ENCODE results near the gene EPB41L4A.

DNA sequence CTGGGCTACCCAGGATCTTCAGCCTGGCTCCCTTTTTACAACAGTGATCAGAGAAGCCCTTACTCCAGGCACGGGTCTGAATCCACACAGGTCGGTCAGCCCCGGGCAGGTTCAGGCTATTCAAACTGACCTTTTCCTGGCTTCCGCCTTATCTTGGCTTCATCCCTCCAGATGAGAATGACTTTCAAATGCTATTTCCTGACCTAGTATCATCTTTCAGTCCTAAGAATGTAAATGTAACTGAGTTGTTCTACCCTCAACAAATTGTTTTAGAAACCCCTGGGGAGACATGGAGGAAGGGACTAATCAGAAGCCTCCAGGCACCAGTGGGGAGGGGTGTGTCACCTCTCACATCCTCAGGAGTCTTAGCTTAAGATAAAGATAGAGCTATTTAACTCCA, 213.2 kb downstream of the EPB41L4A start:
- TF ChIP-seq POLR2A (IDR thresholded peaks at IDR 0.05; ENCODE audit: low read length) (no peak), GATA1 (IDR thresholded peaks at IDR 0.05; ENCODE audit: low read depth, low read length) (no peak)
